Astrocyte (in vitro differentiated cells and primary cell): ENCODE results near the gene PDSS2. TPM values are rescaled to one million over a fixed set of nuclear protein-coding genes. Genes with fewer than 3 reads are reported as not detected.

Experiments used
- DNase-seq: peaks from one replicate; pipeline ENCODE4 v3.0.0-alpha.2; 2010; ENCODE audit warnings: low read depth
- FAIRE-seq: peaks from 2 replicates; lab custom pipeline; 2011; peaks lifted over from hg19 to GRCh38; lab: Jason Lieb, UNC
- H2AFZ ChIP-seq: 2 replicates; pipeline ENCODE4 v1.6.0; 2012; ENCODE audit warnings: low read depth, low read length, inconsistent platforms
- H3K27ac ChIP-seq: 2 replicates; pipeline ENCODE4 v1.5.1; 2011; ENCODE audit warnings: low read depth, low read length, inconsistent platforms
- H3K27me3 ChIP-seq: 2 replicates; pipeline ENCODE4 v1.6.0; 2011; ENCODE audit warnings: low read length, inconsistent platforms; ENCODE audit not compliant: insufficient read depth
- H3K36me3 ChIP-seq: 2 replicates; pipeline ENCODE4 v1.5.1; 2011; ENCODE audit warnings: low read length, inconsistent platforms; ENCODE audit not compliant: insufficient read depth
- H3K4me1 ChIP-seq: 2 replicates; pipeline ENCODE4 v1.5.1; 2011; ENCODE audit warnings: low read length, inconsistent platforms; ENCODE audit not compliant: insufficient read depth
- H3K4me2 ChIP-seq: 2 replicates; pipeline ENCODE4 v1.6.0; 2012; ENCODE audit warnings: low read length, inconsistent platforms
- H3K4me3 ChIP-seq: 2 replicates; pipeline ENCODE4 v1.5.1; 2011; ENCODE audit warnings: low read depth, mild to moderate bottlenecking, low read length, inconsistent platforms; ENCODE audit not compliant: insufficient read depth
- H3K79me2 ChIP-seq: 2 replicates; pipeline ENCODE4 v1.6.0; 2012; ENCODE audit warnings: mild to moderate bottlenecking, low read length, inconsistent platforms; ENCODE audit not compliant: insufficient read depth
- H3K9ac ChIP-seq: 2 replicates; pipeline ENCODE4 v1.6.0; 2012; ENCODE audit warnings: mild to moderate bottlenecking, low read length, inconsistent platforms
- H3K9me3 ChIP-seq: 2 replicates; pipeline ENCODE4 v1.5.1; 2012; ENCODE audit warnings: low read depth, mild to moderate bottlenecking, low read length, inconsistent platforms; ENCODE audit not compliant: insufficient read depth
- H4K20me1 ChIP-seq: 2 replicates; pipeline ENCODE4 v1.6.0; 2012; ENCODE audit warnings: low read length, inconsistent platforms; ENCODE audit not compliant: insufficient read depth
- H3K27ac Mint-ChIP-seq: one replicate; pipeline ENCODE4 v1.8.0; 2021; ENCODE audit warnings: mild to moderate bottlenecking, mixed read lengths; ENCODE audit not compliant: unreplicated experiment
- H3K27me3 Mint-ChIP-seq: one replicate; pipeline ENCODE4 v1.8.0; 2021; ENCODE audit warnings: low read depth, mixed read lengths; ENCODE audit not compliant: unreplicated experiment
- H3K36me3 Mint-ChIP-seq: one replicate; pipeline ENCODE4 v1.8.0; 2021; ENCODE audit warnings: low read depth, mixed read lengths; ENCODE audit not compliant: unreplicated experiment
- H3K4me1 Mint-ChIP-seq: one replicate; pipeline ENCODE4 v1.8.0; 2021; ENCODE audit warnings: low read depth, mixed read lengths; ENCODE audit not compliant: unreplicated experiment
- H3K4me3 Mint-ChIP-seq: one replicate; pipeline ENCODE4 v1.8.0; 2021; ENCODE audit warnings: mild to moderate bottlenecking, moderate library complexity, mixed read lengths; ENCODE audit not compliant: unreplicated experiment
- H3K9me3 Mint-ChIP-seq: one replicate; pipeline ENCODE4 v1.8.0; 2021; ENCODE audit warnings: mild to moderate bottlenecking, mixed read lengths; ENCODE audit not compliant: unreplicated experiment
- EZH2 ChIP-seq: IDR thresholded peaks from 2 replicates; pipeline ENCODE4 v1.6.1; 2012; ENCODE audit warnings: mild to moderate bottlenecking, low read length, inconsistent platforms; ENCODE audit not compliant: insufficient read depth
- total RNA-seq: library from RNA; stranded (reverse); gene quantifications from 2 replicates; pipeline ENCODE4 v1.2.1, GENCODE V29; 2021
- TF ChIP-seq, protein P1 (sequence below): IDR thresholded peaks from 2 replicates; pipeline ENCODE4 v1.5.1; 2011; ENCODE audit warnings: low read depth, mild to moderate bottlenecking, inconsistent platforms, low read length, moderate library complexity; ENCODE audit not compliant: insufficient read depth

The PDSS2 gene
- total RNA-seq, 1 donor from 2014 or later = 7.7 TPM

DNA sequence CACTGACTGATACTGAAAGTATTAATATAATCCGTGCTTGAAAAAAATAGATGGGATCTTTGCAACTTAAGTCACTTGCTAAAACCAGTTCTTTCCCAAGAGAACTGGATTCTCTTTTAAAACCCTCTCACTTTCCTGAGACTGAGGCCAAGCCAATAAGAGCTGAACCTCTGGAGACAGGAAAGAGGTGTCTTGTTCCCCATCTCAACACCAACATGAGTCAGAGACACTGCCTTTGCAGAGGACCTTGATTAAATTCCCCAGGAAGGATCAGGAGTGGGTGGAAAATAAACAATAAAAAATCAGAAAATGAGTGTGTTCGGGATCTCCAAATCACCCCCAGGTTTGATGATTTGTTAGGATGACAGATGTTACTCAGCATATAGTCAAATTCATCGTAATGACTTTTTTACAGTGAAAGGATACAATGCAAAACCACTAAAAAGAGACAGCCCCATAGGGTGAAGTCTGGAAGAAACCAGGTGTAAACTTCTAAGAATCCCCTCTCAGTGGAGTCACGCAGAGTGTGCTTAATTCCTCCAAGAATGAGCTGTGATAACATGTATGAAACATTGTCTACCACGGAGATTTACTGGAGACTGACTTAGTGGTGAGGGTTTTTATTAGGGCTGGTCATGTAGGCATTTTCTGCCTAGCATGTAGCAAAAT lies 221.2 kb downstream of the PDSS2 start:
- Histone ChIP-seq H4K20me1 (no peaks in the 10 kb centered on the region), H3K9ac (no peak overlapping the region), H3K27ac (no peak overlapping the region), H2AFZ (no peak overlapping the region), H3K4me3 (no peak overlapping the region), H3K4me2 (peak overlapping the region; percentile 6), H3K36me3 (no peaks in the 10 kb centered on the region), H3K27me3 (no peaks in the 10 kb centered on the region), H3K4me1 (peaks cover 4% of the 10 kb centered on the region), H3K79me2 (no peaks in the 10 kb centered on the region), H3K9me3 (no peaks in the 10 kb centered on the region)
- Mint-ChIP-seq H3K9me3 (peaks cover 2% of the 10 kb centered on the region), H3K36me3 (peaks cover 3% of the 10 kb centered on the region), H3K4me3 (no peak overlapping the region), H3K27me3 (no peaks in the 10 kb centered on the region), H3K27ac (no peak overlapping the region), H3K4me1 (no peaks in the 10 kb centered on the region)
- peak; percentile 55 for DNase-seq
- no peak for TF ChIP-seq EZH2
- TF ChIP-seq, protein P1, sequence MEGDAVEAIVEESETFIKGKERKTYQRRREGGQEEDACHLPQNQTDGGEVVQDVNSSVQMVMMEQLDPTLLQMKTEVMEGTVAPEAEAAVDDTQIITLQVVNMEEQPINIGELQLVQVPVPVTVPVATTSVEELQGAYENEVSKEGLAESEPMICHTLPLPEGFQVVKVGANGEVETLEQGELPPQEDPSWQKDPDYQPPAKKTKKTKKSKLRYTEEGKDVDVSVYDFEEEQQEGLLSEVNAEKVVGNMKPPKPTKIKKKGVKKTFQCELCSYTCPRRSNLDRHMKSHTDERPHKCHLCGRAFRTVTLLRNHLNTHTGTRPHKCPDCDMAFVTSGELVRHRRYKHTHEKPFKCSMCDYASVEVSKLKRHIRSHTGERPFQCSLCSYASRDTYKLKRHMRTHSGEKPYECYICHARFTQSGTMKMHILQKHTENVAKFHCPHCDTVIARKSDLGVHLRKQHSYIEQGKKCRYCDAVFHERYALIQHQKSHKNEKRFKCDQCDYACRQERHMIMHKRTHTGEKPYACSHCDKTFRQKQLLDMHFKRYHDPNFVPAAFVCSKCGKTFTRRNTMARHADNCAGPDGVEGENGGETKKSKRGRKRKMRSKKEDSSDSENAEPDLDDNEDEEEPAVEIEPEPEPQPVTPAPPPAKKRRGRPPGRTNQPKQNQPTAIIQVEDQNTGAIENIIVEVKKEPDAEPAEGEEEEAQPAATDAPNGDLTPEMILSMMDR = no peak
- FAIRE-seq = no peak

DNA sequence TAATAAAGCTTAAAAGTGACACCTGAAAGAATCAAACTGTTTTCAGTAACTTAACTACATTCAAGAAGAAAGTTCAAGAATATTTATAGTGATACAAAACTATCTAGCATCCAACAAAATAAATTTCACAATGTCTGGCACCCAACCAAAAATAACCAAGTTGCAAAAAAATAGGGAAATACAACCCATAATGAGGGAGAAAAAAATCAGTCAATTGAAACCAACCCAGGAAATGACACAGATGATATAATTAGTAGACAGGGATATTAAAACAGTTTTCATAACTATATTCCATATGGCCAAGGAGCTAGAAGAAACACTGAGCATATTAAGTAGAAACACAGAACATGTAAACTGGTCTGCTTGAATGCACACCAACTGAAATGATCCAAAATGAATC lies 223.9 kb downstream of the PDSS2 start:
- H3K36me3 ChIP-seq = no peaks in the 10 kb centered on the region
- DNase-seq = no peak
- H2AFZ ChIP-seq = no peak overlapping the region
- H4K20me1 ChIP-seq = no peaks in the 10 kb centered on the region
- peaks cover 4% of the 10 kb centered on the region for H3K4me1 ChIP-seq
- H3K27ac ChIP-seq = no peak overlapping the region
- no peak overlapping the region for H3K4me3 ChIP-seq
- no peak for FAIRE-seq
- Mint-ChIP-seq H3K9me3 (peaks cover 2% of the 10 kb centered on the region), H3K4me1 (no peaks in the 10 kb centered on the region), H3K4me3 (no peak overlapping the region), H3K27me3 (no peaks in the 10 kb centered on the region), H3K36me3 (peaks cover 3% of the 10 kb centered on the region), H3K27ac (no peak overlapping the region)
- TF ChIP-seq EZH2 = no peak
- TF ChIP-seq, protein P1 = no peak
- no peak overlapping the region for H3K4me2 ChIP-seq
- H3K27me3 ChIP-seq = no peaks in the 10 kb centered on the region
- no peaks in the 10 kb centered on the region for H3K79me2 ChIP-seq
- no peaks in the 10 kb centered on the region for H3K9me3 ChIP-seq
- no peak overlapping the region for H3K9ac ChIP-seq

DNA sequence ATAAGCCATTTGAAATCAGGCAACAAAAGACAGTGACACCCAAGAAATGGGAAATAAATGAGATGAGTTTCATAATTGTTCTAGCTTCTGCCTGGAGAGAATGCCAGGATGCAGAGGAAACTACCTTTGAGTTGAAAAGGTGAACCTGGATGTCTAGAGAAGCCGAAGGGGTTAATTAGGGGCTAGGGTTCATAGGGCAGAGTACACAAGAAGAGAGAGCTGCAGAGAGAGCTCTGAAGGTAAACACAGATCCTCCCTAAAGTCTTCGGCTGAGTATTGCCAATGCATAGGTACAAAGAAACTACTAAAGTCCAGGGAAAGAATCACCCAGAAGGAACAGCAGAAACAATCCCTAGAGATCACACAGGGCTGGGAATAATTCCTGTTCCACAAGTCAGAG lies 224.4 kb downstream of the PDSS2 start:
- Histone ChIP-seq H3K36me3 (no peaks in the 10 kb centered on the region), H3K9me3 (no peaks in the 10 kb centered on the region), H3K27ac (no peak overlapping the region), H3K79me2 (no peaks in the 10 kb centered on the region), H3K27me3 (no peaks in the 10 kb centered on the region), H4K20me1 (no peaks in the 10 kb centered on the region), H2AFZ (no peak overlapping the region), H3K4me2 (no peak overlapping the region), H3K4me1 (peaks cover 4% of the 10 kb centered on the region), H3K4me3 (no peak overlapping the region), H3K9ac (no peak overlapping the region)
- no peaks in the 10 kb centered on the region for H3K27me3 Mint-ChIP-seq
- no peaks in the 10 kb centered on the region for H3K4me1 Mint-ChIP-seq
- no peak overlapping the region for H3K4me3 Mint-ChIP-seq
- peaks cover 3% of the 10 kb centered on the region for H3K36me3 Mint-ChIP-seq
- FAIRE-seq = no peak
- DNase-seq = no peak
- H3K9me3 Mint-ChIP-seq = peaks cover 2% of the 10 kb centered on the region
- no peak for TF ChIP-seq EZH2
- TF ChIP-seq, protein P1 = no peak
- H3K27ac Mint-ChIP-seq = no peak overlapping the region
